ENCODE measurements around the gene GOLPH3. TPM values are rescaled to one million over a fixed set of nuclear protein-coding genes. Genes with fewer than 3 reads are reported as not detected.
A peak's percentile ranks its signal among the peaks of the same experiment; 100 is the strongest.

GOLPH3 gene
- total and polyA plus RNA-seq, 11 donors: 20.3 to 73.4 (median 44.0) TPM

DNA sequence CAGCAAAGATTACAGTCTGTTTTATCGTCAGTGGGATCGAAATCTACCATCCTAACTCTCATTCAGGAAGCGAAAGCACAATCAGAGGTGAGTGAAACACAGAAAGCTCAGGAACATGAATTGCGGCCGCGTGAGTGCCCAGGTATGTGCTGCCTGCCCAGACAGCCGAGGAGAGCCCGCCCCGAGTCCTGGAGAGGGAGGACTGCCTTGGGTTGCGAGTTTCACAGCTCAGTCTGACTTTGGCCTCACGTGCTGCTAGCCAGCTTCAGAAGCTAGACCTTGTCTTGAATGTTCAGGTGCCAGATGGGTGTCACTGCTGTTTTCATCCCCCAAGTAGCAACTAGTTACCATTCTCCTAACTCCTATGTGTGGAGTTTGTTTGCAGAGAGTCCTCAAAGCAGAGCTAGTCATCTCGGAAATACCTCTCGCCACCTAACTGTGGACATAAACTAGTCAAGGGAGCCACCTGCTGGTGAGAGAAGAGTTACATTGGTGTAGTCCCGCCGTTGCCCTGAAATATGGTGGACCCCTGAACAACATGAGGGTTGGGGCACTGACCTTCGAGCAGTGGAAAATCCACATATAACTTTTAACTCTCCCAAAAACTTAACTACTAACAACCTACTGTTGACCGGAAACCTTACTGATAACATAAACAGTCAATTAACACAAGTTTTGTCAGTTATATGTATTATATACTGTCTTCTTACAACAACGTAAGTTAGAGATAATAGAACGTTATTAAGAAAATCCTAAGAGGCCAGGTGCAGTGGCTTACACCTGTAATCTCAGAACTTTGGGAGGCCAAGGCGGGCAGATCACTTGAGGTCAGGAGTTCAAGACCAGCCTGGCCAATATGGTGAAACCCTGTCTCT, 80.9 kb downstream of the GOLPH3 start:
- DNase-seq: peak in 4 of 5 donors; percentile 55 to 66 (median 60)
- TF ChIP-seq, protein P1, sequence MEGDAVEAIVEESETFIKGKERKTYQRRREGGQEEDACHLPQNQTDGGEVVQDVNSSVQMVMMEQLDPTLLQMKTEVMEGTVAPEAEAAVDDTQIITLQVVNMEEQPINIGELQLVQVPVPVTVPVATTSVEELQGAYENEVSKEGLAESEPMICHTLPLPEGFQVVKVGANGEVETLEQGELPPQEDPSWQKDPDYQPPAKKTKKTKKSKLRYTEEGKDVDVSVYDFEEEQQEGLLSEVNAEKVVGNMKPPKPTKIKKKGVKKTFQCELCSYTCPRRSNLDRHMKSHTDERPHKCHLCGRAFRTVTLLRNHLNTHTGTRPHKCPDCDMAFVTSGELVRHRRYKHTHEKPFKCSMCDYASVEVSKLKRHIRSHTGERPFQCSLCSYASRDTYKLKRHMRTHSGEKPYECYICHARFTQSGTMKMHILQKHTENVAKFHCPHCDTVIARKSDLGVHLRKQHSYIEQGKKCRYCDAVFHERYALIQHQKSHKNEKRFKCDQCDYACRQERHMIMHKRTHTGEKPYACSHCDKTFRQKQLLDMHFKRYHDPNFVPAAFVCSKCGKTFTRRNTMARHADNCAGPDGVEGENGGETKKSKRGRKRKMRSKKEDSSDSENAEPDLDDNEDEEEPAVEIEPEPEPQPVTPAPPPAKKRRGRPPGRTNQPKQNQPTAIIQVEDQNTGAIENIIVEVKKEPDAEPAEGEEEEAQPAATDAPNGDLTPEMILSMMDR (IDR thresholded peaks at IDR 0.05): peak; percentile 53 to 80 (median 74)
- TF ChIP-seq POLR2A (IDR thresholded peaks at IDR 0.05): no peak
- ATAC-seq: peak; percentile 59 to 82 (median 79)
- peaks cover 0 to 26% (median 11%) of the 10 kb centered on the region in 12 donors for H3K4me1 ChIP-seq
- H3K27me3 ChIP-seq: no peaks in the 10 kb centered on the region
- H3K9me3 ChIP-seq: no peaks in the 10 kb centered on the region
- H3K36me3 ChIP-seq: peaks cover 0 to 83% (median 45%) of the 10 kb centered on the region in 9 donors
- no peak overlapping the region for H3K27ac ChIP-seq
- H3K4me3 ChIP-seq: no peak overlapping the region
- intact Hi-C loops (cut with DNase I): loop anchor here (1.0 to 10.0 kb wide), 5 partner anchors 266 to 511 kb away; no protein-coding TSS in a partner anchor
- WGBS, 4 donors: 57 to 67% (median 63%) methylated on average over 20 of the region's 20 CpGs

DNA sequence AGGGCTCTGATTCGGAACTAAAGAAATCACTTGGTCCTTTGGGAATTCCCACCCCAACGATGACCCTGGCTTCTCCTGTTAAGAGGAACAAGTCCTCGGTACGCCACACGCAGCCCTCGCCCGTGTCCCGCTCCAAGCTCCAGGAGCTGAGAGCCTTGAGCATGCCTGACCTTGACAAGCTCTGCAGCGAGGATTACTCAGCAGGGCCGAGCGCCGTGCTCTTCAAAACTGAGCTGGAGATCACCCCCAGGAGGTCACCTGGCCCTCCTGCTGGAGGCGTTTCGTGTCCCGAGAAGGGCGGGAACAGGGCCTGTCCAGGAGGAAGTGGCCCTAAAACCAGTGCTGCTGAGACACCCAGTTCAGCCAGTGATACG, 83.4 kb downstream of the GOLPH3 start:
- DNase-seq (no peak), ATAC-seq (no peak)
- TF ChIP-seq, protein P1 (IDR thresholded peaks at IDR 0.05): no peak
- no peak for TF ChIP-seq POLR2A (IDR thresholded peaks at IDR 0.05)
- no peak overlapping the region for H3K27ac ChIP-seq
- H3K4me1 ChIP-seq: peaks cover 0 to 16% (median 7%) of the 10 kb centered on the region in 12 donors
- no peaks in the 10 kb centered on the region for H3K9me3 ChIP-seq
- H3K36me3 ChIP-seq: peaks cover 0 to 87% (median 48%) of the 10 kb centered on the region in 9 donors
- 90 to 92% (median 90%) methylated on average over 10 to 17 of the region's 17 CpGs for WGBS, 4 donors
- intact Hi-C loops (cut with DNase I): loop anchor here in 9 of 10 donors (5.0 to 10.0 kb wide), 3 partner anchors 263 to 508 kb away; no protein-coding TSS in a partner anchor
- no peak overlapping the region for H3K4me3 ChIP-seq
- no peaks in the 10 kb centered on the region for H3K27me3 ChIP-seq

DNA sequence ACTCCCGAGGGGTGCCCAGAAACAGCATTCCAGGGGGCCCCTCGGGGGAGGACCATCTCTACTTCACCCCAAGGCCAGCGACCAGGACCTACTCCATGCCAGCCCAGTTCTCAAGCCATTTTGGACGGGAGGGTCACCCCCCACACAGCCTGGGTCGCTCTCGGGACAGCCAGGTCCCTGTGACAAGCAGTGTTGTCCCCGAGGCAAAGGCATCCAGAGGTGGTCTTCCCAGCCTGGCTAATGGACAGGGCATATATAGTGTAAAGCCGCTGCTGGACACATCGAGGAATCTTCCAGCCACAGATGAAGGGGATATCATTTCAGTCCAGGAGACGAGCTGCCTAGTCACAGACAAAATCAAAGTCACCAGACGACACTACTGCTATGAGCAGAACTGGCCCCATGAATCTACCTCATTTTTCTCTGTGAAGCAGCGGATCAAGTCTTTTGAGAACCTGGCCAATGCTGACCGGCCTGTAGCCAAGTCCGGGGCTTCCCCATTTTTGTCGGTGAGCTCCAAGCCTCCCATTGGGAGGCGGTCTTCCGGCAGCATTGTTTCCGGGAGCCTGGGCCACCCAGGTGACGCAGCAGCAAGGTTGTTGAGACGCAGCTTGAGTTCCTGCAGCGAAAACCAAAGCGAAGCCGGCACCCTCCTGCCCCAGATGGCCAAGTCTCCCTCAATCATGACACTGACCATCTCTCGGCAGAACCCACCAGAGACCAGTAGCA, 83.9 kb downstream of the GOLPH3 start:
- intact Hi-C loops (cut with DNase I): loop anchor here in 9 of 10 donors (5.0 to 10.0 kb wide), 3 partner anchors 263 to 508 kb away; no protein-coding TSS in a partner anchor
- no peak for DNase-seq
- peaks cover 0 to 93% (median 50%) of the 10 kb centered on the region in 9 donors for H3K36me3 ChIP-seq

More for the DNA sequence above, 83.9 kb downstream of the GOLPH3 start:
- H3K9me3 ChIP-seq: no peaks in the 10 kb centered on the region
- peaks cover 0 to 12% (median 4%) of the 10 kb centered on the region in 12 donors for H3K4me1 ChIP-seq
- 82 to 91% (median 87%) methylated on average over 15 to 24 of the region's 24 CpGs for WGBS, 4 donors
- no peak for ATAC-seq
- no peak for TF ChIP-seq POLR2A (IDR thresholded peaks at IDR 0.05)
- TF ChIP-seq, protein P1 (IDR thresholded peaks at IDR 0.05): no peak
- no peak overlapping the region for H3K4me3 ChIP-seq
- no peak overlapping the region for H3K27ac ChIP-seq
- H3K27me3 ChIP-seq: no peaks in the 10 kb centered on the region
